ENCODE results near the gene SLC22A2.
"Not testable (repeated sequence)": the region's sequence is repeated elsewhere in the genome, so short reads cannot be mapped to it uniquely, and the experiment has no call there.

The SLC22A2 gene

GRCh38 chr6:160240691-160241084 is 17.9 kb downstream of the SLC22A2 start:
- DNase-seq = no peak

DNA sequence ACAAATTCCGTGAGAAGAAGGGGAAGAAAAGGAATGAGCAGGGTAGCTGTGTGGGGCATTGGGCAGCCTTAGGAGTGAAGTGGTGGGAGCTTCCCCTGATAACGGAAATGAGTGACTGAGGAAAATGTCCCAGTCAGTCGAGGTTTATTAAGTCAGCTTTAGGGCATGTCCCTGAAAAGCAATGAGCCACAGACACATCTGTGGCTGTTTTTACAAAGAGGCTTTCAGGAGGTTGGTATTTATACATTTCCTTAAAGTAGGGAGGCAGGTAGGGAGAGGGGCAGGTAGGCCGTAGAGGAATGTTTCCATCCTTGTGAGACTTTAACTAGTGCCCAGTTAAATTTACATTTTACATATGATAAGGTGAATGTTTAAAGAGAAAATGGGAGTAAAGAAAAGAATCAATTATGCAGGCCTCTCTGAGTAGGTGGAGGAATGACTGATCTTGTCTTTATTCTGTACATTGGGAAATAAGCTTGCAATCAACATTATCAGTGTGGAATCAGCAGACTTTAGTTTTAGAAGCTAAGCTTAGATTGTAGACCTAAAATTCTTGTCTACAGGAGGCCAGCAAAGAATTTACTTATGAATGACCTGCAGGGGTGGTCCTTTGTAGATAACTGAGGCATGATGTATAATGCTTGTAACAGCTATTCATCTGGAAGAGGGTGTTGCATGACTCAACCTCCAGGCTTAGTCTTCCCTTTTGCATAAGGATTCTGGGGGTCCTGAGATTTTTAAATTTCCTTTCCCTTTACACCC is 18.5 kb downstream of the SLC22A2 start:
- no peak for DNase-seq

DNA sequence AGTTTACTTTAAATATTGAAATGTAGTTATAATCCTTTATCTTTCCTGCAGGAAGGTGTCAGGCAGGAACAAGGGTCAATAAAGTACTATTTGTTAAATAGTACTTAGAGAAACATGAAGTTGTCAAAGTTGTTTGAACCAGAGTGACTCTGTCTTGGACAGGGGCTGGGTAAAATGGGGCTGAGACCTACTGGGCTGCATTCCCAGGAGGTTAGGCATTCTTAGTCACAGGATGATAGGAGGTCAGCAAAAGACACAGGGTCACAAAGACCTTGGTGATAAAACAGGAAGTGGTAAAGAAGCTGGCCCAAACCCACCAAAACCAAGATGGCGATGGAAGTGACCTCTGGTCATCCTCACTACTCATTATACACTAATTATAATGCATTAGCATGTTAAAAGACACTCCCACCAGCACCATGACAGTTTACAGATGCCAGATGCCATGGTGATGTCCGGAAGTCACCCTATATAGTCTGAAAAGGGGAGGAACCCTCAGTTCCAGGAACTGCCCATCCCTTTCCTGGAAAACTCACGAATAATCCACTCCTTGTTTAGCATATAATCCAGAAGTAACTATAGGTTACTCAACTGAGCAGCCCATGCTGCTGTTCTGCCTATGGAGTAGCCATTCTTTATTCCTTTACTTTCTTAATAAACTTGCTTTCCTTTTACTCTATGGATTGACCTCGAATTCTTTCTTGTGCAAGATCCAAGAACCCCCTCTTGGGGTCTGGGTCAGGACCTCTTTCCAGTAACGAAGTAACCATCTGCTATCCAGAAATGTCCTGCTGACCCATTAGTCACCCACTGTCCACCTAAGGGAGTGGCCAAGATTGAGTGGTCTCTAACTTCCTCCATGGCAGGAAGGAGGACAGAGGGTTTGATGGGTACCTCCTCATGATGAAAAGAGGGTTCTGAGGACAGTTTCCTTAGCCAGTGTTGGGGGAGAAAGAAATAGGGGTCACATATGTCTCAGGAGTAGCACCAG is 19.6 kb downstream of the SLC22A2 start:
- DNase-seq = no peak

DNA sequence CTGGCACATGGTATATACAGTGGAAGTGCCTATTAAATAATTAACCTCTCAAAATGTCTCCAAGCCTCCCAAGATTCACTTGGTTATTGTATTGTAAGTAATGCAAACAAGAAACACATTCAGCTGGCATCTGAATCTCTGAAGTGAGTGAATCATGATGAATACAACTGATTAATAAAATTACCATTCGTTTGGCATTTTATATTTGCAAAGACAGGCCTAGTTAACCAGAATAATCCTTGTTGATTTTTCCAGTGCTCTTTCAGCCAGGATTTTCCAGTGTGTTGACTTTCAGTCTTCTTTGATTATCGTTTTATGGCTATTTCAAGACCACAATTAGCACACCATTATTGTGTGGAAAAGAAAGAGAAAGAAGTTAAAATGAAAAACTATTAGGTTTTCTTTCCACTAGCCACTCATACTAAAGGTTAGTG is 20.3 kb downstream of the SLC22A2 start:
- no peak for DNase-seq

DNA sequence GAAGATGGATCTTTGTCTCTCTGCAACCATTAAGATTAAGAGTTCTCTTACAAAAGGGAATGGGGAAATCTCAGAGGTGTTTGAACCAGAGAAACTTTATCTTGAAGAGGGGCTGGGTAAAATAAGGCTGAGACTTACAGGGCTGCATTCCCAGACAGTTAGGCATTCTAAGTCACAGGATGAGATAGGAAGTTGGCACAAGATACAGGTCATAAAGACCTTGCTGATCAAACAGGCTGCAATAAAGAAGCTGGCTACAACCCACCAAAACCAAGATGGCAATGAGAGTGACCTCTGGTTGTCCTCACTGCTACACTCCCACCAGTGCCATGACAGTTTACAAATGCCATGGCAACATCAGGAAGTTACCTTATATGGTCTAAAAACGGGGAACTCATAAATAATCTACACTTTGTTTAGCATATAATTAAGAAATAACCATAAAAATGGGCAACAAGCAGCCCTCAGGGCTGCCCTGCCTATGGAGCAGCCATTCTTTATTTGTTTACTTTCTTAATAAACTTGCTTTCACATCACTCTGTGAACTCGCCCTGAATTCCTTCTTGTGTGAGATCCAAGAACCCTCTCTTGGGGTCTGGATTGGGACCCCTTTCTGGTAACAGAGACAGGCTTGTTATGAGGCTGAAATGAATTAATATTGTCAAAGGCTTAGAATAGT is 20.9 kb downstream of the SLC22A2 start:
- DNase-seq = not testable (repeated sequence)

GRCh38 chr6:160236235-160236872 is 22.3 kb downstream of the SLC22A2 start:
- DNase-seq = not testable (repeated sequence)

DNA sequence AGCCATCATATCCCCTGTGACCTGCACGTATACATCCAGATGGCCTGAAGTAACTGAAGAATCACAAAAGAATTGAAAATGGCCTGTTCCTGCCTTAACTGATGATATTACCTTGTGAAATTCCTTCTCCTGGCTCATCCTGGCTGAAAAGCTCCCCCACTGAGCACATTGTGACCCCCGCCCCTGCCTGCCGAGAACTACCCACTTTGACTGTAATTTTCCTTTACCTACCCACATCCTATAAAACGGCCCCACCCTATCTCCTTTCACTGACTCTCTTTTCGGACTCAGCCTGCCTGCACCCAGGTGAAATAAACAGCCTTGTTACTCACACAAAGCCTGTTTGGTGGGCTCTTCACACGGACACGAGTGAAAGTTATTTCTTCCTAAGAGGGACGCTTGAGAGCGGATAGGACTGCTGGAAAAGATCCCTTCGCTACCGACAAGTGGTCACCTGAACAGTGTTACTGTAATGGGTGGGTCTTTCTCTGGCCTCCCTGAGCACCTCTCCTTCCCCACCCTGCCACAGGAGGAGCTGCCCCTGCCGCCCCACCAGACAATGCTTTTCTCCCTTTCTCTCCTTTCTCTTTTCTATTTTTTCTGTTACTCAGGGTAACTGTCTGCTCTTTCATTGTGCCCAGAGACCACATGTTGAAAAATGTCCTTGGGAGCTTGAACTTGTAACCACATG is 24.5 kb downstream of the SLC22A2 start:
- DNase-seq = not testable (repeated sequence)

GRCh38 chr6:160227769-160228161 is 30.9 kb downstream of the SLC22A2 start:
- DNase-seq = no peak

DNA sequence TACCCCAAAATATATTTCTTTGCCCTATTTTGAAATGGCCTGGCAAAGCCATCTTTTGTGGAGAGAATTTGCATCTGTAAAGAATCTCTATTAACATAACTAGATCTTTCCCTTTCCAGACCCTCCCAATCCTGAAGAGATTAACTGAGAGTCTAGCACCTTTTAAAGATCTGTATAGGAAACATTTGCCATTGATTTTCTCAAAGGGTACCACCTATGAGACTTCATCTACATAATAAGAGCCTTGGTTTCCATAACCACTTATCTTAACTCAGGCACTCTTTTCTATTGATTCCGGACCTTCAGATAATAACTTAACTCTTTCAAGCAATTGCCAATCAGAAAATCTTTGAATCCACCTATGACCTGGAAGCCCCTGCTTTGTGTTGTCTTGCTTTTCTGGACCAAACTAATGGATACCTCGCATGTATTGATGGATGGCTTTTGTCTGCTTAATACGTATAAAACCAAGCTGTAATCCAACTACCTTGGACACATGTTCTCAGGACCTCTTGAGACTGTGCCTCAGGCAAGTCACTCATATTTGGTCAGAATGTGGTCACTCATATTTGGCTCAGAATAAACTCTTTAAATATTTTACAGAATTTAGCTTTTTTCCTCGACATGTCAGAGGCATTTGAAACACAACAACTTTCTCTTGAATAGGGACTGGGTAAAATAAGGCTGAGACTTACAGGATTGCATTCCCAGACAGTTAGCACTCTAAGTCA is 31.4 kb downstream of the SLC22A2 start:
- DNase-seq = no peak

GRCh38 chr6:160226118-160226591 is 32.5 kb downstream of the SLC22A2 start:
- no peak for DNase-seq

DNA sequence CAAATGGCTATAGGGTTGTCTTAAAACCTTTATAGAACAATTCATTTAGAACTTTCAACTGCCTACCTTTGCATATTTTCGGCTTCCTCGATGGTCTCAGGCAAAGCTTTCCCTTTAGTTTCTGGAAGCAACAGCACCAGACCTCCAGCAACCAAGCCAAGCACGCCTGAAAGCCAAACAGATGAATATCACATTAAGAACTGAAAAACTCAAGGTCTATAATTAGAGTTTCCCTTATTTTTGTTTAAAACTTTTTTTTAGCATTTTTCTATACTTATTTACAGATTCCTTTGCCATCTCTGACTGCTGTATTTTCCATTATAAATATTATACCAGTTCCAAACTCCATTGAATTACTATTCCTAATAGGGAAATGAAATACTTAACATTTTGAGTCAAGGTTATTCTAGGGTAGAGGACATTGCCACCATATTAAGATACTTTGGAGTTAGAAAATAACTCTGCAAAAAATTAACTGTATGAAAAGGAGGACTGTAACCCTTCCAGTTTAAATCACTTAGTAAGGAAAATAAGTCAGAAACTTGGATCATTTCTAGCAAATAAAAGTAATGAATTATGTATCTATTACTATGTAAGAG is 33.9 kb downstream of the SLC22A2 start:
- no peak for DNase-seq

DNA sequence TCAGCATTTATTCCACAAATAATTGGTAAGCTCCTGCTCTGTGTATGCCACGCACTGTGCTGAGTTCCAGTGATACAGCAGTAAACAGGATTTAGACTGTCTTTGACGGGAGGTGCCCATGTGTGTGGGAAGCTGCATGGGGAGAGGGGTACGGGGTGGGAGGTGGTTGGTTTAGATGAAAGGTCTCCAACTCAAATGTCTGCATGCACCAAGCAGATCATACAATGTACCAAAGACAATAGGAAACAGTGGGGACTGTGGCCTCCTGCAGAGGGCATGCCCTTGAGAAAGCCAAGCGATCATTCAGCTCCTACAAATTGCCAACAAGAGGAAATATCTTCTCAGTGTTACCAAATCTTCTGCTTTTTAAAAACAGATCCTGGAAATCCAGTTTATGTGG is 36.1 kb downstream of the SLC22A2 start:
- DNase-seq = no peak

DNA sequence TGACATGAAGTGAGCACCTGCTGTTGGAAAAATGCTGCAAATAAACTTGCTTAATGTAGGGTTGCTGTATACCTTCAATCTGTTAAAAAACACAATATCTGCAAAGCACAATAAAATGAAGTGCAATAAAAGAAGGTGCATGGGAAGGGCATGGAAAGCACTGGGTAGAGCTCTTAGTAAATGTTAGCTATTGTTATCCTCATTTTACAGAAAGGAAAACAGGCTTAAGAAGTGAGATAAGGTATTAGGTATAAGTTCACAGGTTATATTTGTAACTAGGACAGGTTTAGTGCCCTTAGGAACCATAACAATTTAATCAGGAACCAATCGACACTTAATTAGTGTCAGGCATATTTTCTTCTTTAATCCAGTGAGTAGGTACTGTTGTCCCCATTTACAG is 36.7 kb downstream of the SLC22A2 start:
- DNase-seq = no peak

GRCh38 chr6:160221423-160221822 is 37.2 kb downstream of the SLC22A2 start:
- no peak for DNase-seq

- DNase-seq = no peak
Observed at GRCh38 chr6:160218810-160219209, 39.8 kb downstream of the SLC22A2 start.

- DNase-seq = no peak
Observed at GRCh38 chr6:160217863-160218262, 40.8 kb downstream of the SLC22A2 start.

DNA sequence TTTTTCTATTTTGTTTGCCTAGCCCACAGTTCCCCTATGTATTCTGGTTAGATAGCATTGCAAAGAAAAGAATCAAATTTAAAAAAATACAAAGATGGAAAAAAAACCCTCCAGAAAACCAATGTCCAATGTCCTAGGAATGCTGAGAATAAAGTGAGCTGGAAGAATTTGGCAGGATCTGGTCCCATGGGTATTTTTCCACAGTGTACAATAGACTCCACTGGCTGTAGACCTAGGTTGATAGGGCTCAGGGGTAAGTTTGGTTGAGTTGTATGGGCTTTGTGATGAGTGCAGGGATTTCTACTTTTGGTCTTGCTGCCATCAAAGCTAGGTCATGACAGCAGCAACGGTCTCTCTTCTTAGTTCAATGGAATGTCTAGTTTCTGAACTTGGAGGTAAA is 41.5 kb downstream of the SLC22A2 start:
- no peak for DNase-seq

GRCh38 chr6:160215232-160215631 is 43.4 kb downstream of the SLC22A2 start:
- no peak for DNase-seq

GRCh38 chr6:160207618-160208017 is 51.0 kb downstream of the SLC22A2 start:
- no peak for DNase-seq

DNA sequence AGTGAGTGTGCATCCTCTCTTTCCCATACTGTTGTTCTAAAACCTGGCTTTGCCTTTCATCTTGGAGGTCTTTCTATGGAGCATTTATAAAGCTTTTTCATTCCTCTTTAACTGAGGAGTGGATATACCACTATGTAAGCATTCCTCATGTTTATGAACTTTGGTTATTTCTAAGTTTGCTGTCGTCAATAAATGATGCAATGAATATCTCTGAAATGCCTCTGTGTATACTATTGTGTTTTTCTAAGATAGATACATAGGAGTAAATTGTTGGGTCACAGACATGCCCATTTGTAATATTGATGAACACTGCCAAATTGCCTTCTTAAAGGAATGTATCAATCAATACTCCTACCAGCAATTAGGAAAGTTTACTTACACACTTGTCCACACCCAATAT is 53.9 kb downstream of the SLC22A2 start:
- DNase-seq = no peak

DNA sequence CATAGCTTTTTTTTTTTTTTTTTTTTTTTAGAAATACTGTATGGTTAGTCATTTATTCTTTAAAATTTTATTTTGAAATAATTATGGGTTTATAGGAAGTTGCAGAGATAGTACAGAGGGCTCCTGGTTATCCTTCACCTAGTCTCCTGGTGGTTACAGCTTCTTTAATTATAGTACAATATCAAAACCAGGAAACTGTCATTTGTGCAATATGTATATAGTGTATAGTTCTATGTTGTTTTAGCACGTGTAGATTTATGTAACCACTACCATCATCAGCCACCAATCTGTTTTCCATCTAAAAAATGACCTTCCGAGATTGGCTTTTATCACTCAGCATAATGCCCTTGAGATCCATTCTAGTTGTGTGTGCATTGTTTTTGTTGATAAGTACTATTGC is 54.7 kb downstream of the SLC22A2 start:
- no peak for DNase-seq
